ENCODE measurements around the gene MORN1. TPM values are rescaled to one million over a fixed set of nuclear protein-coding genes. Genes with fewer than 3 reads are reported as not detected.
A peak's percentile ranks its signal among the peaks of the same experiment; 100 is the strongest.

The MORN1 gene
- total and polyA plus RNA-seq, 12 donors: 1.2 to 7.6 (median 5.2) TPM

DNA sequence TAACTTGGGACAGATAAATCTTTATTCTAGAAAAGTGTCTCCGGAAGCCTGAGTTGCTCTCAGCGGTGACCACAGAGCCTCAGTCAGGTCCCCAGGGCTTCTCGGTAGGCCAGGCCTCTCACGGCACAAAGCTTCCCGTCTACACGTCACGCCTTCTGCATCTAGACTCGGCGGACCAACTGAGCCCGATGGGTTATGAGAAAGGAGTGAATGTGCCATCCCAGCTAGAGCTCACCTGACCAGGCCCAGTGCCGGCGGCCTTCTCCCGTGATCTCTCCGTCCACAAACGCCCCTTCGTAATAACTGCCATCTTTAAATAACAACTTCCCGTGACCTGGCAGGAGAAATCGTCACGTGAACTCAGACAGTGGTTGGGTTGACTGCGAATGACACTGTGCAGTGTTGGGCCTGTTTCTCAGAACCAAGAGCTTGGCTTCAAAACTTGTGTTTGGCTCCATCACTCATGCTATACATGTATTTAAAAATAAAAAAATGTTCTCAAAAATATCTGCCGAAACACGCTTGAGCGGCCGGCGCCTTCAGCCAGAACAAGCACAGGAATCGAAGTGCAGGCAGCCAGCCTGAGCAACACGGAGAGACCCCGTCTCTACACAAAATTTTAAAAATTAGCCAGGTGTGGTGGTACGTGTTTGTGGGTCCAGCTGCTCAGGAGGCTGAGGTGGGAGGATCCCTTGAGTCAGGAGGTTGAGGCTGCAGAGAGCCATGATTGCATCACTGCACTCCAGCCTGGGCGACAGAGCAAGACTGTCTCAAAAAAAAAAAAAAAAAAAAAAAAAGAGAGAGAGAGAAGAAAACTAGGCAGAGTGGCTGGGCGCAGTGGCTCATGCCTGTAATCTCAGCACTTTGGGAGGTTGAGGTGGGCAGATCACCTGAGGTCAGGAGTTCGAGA is 3.1 kb downstream of the MORN1 start:
- DNase-seq (no peak), ATAC-seq (no peak)
- Histone ChIP-seq H3K4me3 (no peak overlapping the region), H3K4me1 (peaks cover 9 to 24% (median 21%) of the 10 kb centered on the region in 9 donors), H3K9me3 (no peaks in the 10 kb centered on the region), H3K27me3 (no peaks in the 10 kb centered on the region), H3K27ac (no peak overlapping the region), H3K36me3 (peaks cover 0 to 12% (median 0%) of the 10 kb centered on the region in 9 donors)
- 94% methylated on average over 32 of the region's 32 CpGs for WGBS, 2 donors
- TF ChIP-seq, protein P1, sequence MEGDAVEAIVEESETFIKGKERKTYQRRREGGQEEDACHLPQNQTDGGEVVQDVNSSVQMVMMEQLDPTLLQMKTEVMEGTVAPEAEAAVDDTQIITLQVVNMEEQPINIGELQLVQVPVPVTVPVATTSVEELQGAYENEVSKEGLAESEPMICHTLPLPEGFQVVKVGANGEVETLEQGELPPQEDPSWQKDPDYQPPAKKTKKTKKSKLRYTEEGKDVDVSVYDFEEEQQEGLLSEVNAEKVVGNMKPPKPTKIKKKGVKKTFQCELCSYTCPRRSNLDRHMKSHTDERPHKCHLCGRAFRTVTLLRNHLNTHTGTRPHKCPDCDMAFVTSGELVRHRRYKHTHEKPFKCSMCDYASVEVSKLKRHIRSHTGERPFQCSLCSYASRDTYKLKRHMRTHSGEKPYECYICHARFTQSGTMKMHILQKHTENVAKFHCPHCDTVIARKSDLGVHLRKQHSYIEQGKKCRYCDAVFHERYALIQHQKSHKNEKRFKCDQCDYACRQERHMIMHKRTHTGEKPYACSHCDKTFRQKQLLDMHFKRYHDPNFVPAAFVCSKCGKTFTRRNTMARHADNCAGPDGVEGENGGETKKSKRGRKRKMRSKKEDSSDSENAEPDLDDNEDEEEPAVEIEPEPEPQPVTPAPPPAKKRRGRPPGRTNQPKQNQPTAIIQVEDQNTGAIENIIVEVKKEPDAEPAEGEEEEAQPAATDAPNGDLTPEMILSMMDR (IDR thresholded peaks at IDR 0.05): no peak
- intact Hi-C loops (cut with DNase I): loop anchor here in 1 of 10 donors (10.0 kb wide), 1 partner anchor 73 kb away; no protein-coding TSS in a partner anchor

DNA sequence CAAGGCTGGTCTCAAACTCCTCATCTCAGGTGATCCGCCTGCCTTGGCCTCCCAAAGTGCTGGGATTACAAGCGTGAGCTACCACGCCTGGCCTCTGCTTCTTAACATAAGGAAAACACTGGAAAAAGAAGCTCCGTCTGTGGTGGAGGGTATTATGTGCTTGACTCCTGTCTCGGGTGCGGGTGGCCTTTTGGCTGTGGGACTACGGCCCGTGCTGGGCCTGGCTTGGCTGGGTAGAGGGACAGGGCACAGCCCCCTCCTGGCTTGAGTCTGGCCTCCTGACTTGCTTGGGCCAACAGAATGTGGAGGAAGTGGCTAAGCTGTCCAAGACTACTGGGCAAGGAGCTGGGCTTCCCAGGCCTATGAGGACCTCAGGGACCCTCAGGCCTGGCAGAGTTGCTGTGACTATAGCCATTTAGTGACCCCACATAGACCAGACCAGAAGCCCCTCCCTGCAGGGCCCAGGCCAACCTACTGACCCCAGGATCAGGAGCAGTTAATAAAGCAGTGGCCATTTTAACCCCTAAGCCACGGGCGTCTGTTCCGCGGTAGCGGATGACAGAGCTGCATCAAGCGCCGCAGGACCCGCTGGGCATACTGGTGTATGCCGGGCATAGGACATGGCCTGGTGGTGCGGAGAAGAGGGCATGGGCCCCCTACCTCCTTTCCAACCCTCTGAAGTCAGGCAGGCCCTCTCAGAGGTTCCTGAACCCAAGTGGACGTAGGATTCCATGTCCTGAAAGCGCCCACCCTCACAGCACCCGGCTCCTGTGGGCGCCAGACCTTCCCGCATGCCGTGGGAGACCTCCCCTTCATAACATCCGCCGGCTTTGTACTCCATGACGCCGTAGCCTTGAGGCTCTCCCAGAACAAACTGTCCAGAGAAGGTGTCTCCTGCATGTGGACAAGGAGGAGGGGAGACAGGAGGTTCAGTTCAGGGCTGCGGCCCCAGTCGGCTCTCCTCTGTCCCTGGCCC is 4.4 kb downstream of the MORN1 start:
- TF ChIP-seq, protein P1 (IDR thresholded peaks at IDR 0.05): no peak
- whole genome bisulfite sequencing, 2 donors: 96 to 97% methylated on average over 30 of the region's 30 CpGs
- Histone ChIP-seq H3K4me3 (no peak overlapping the region), H3K9me3 (no peaks in the 10 kb centered on the region), H3K27ac (no peak overlapping the region), H3K27me3 (no peaks in the 10 kb centered on the region), H3K4me1 (peaks cover under 1 to 16% (median 11%) of the 10 kb centered on the region in 9 donors), H3K36me3 (peaks cover 0 to 8% (median 0%) of the 10 kb centered on the region in 9 donors)
- peak in 1 of 2 donors; percentile 7 for DNase-seq
- intact Hi-C loops (cut with DNase I): loop anchor here in 1 of 10 donors (10.0 kb wide), 1 partner anchor 72 kb away; no protein-coding TSS in a partner anchor
- no peak for ATAC-seq

DNA sequence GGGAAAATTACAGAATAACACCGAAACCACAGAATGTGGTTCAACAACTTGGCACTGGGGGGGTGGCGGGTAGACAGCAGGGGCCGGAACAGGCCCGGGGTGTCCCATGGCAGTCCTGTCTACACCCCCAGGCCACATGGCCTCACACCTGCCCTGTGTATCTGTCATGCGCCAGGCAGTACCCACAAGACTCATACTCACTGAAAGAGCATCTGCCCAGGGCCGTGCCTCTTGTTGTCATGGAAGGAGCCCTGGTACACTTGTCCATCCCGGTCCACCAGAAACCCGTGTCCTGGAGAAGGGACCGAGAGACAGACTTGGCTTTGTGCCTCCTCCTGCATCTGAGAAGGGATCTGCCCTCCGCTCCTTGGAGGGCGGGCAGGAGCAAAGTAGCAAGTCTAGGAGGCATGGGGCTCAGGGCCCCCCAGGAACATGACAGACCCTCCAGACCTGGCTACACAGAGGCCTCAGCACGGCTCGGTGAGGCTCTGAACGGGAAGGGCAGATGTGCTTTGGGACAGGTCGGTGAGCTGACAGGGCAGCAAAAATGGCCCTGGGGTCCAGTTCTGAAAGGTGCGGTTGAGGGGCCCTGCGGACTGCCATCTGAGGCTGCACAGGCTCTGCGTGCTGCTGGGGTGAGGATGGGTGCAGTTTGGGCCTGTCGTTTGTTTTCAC is 5.6 kb downstream of the MORN1 start:
- Histone ChIP-seq H3K4me1 (peaks cover 8 to 22% (median 19%) of the 10 kb centered on the region in 9 donors), H3K27me3 (no peaks in the 10 kb centered on the region), H3K36me3 (peaks cover 0 to 8% (median 0%) of the 10 kb centered on the region in 9 donors), H3K9me3 (no peaks in the 10 kb centered on the region), H3K27ac (no peak overlapping the region), H3K4me3 (no peak overlapping the region)
- 91 to 94% methylated on average over 19 of the region's 19 CpGs for WGBS, 2 donors
- intact Hi-C loops (cut with DNase I): loop anchor here in 1 of 10 donors (10.0 kb wide), 1 partner anchor 71 kb away; no protein-coding TSS in a partner anchor
- no peak for ATAC-seq
- TF ChIP-seq, protein P1 (IDR thresholded peaks at IDR 0.05): no peak
- DNase-seq: no peak
